GM23338 (cell line): ENCODE results near the gene COL25A1. TPM values are rescaled to one million over a fixed set of nuclear protein-coding genes. Genes with fewer than 3 reads are reported as not detected.

Experiments
- ATAC-seq: fragments of 200-7000 bp; cut with Tn5 transposase; 3 replicates; pipeline ENCODE4 v1.9.1; 2020
- DNase-seq: peaks from one replicate; pipeline ENCODE4 v3.0.0-alpha.2; 2015; ENCODE audit warnings: low spot score
- H2AFZ ChIP-seq: fragments of 200-600 bp; sonication (generic); 2 replicates; pipeline ENCODE4 v1.8.0; 2016; ENCODE audit warnings: antibody characterized with exemption, mild to moderate bottlenecking, moderate library complexity
- H3F3A ChIP-seq: fragments of 200-600 bp; sonication (generic); replicated peaks from 2 replicates; pipeline ENCODE4 v1.8.0; 2017; ENCODE audit warnings: antibody characterized with exemption, mixed run types, low read depth
- H3K27ac ChIP-seq: fragments of 200-600 bp; sonication (generic); 2 replicates; pipeline ENCODE4 v1.6.1; 2016; ENCODE audit warnings: low read depth
- H3K27me3 ChIP-seq: fragments of 200-600 bp; sonication (generic); 2 replicates; pipeline ENCODE4 v1.8.0; 2016; ENCODE audit warnings: mild to moderate bottlenecking, mixed run types, moderate library complexity; ENCODE audit not compliant: insufficient read depth
- H3K36me3 ChIP-seq: fragments of 200-600 bp; sonication (generic); 2 replicates; pipeline ENCODE4 v1.8.0; 2016; ENCODE audit warnings: mild to moderate bottlenecking; ENCODE audit not compliant: insufficient read depth
- H3K4me1 ChIP-seq: fragments of 200-600 bp; sonication (generic); 2 replicates; pipeline ENCODE4 v1.8.0; 2016; ENCODE audit warnings: mild to moderate bottlenecking, moderate library complexity; ENCODE audit not compliant: insufficient read depth
- H3K4me2 ChIP-seq: fragments of 200-600 bp; sonication (generic); 2 replicates; pipeline ENCODE4 v1.7.1; 2017; ENCODE audit warnings: mixed run types
- H3K4me3 ChIP-seq: fragments of 200-600 bp; sonication (generic); 2 replicates; pipeline ENCODE4 v1.6.1; 2016; ENCODE audit warnings: mixed run types
- H3K79me2 ChIP-seq: fragments of 200-600 bp; sonication (generic); replicated peaks from 2 replicates; pipeline ENCODE4 v1.8.0; 2017; ENCODE audit warnings: mild to moderate bottlenecking; ENCODE audit not compliant: insufficient read depth
- H3K9me2 ChIP-seq: fragments of 200-600 bp; sonication (generic); 2 replicates; pipeline ENCODE4 v1.8.0; 2017; ENCODE audit not compliant: insufficient read depth
- H4K20me1 ChIP-seq: fragments of 200-600 bp; sonication (generic); replicated peaks from 2 replicates; pipeline ENCODE4 v1.8.0; 2017; ENCODE audit warnings: mild to moderate bottlenecking; ENCODE audit not compliant: insufficient read depth
- H3K27ac Mint-ChIP-seq: 2 replicates; pipeline ENCODE4 v1.8.0; 2020; ENCODE audit warnings: inconsistent platforms, mild to moderate bottlenecking, moderate library complexity, mixed read lengths
- H3K27me3 Mint-ChIP-seq: 3 replicates; pipeline ENCODE4 v1.8.0; 2022; ENCODE audit warnings: low read depth, mild to moderate bottlenecking, moderate library complexity, mixed read lengths, inconsistent platforms; ENCODE audit not compliant: insufficient read depth, poor library complexity
- H3K36me3 Mint-ChIP-seq: 3 replicates; pipeline ENCODE4 v1.8.0; 2021; ENCODE audit warnings: low read depth, mild to moderate bottlenecking, inconsistent platforms, moderate library complexity, mixed read lengths
- H3K4me1 Mint-ChIP-seq: 3 replicates; pipeline ENCODE4 v1.8.0; 2020; ENCODE audit warnings: mild to moderate bottlenecking, inconsistent platforms, mixed read lengths
- H3K4me3 Mint-ChIP-seq: 3 replicates; pipeline ENCODE4 v1.8.0; 2021; ENCODE audit warnings: moderate library complexity, mild to moderate bottlenecking, inconsistent platforms, mixed read lengths
- H3K9me3 Mint-ChIP-seq: 3 replicates; pipeline ENCODE4 v1.8.0; 2020; ENCODE audit warnings: moderate library complexity, mild to moderate bottlenecking, inconsistent platforms, mixed read lengths
- CREB1 ChIP-seq: fragments of 250-450 bp; sonication (Bioruptor Pico); IDR thresholded peaks from 2 replicates; pipeline ENCODE4 v1.5.0; 2020; ENCODE audit warnings: low read depth, mild to moderate bottlenecking, moderate library complexity
- CTCF ChIP-seq, 2 experiments: fragments of 200-600 bp in 1 of 2; sonication (generic) in 1 of 2; conservative IDR thresholded peaks; 2 replicates each; pipeline versions ENCODE4 v1.5.1 to v1.6.1; 2016 to 2017; ENCODE audit warnings: antibody characterized with exemption in 2 of 2, low read depth in 2 of 2, mild to moderate bottlenecking in 2 of 2, moderate library complexity in 1 of 2
- EZH2 ChIP-seq: fragments of 200-600 bp; sonication (generic); IDR thresholded peaks from one replicate; pipeline ENCODE4 v1.8.0; 2017; ENCODE audit warnings: antibody characterized with exemption, mild to moderate bottlenecking, low read depth; ENCODE audit not compliant: unreplicated experiment
- EZH2phosphoT487 ChIP-seq: fragments of 200-600 bp; sonication (generic); IDR thresholded peaks from one replicate; pipeline ENCODE4 v1.8.1; 2018; ENCODE audit warnings: antibody characterized with exemption; ENCODE audit not compliant: unreplicated experiment
- JUNB ChIP-seq: IDR thresholded peaks from one replicate; pipeline ENCODE4 v1.6.1; 2016; ENCODE audit warnings: antibody characterized with exemption; ENCODE audit not compliant: unreplicated experiment
- NANOG ChIP-seq: IDR thresholded peaks from 2 replicates; pipeline ENCODE4 v1.6.1; 2016; ENCODE audit warnings: antibody characterized with exemption, borderline replicate concordance
- POLR2AphosphoS5 ChIP-seq: IDR thresholded peaks from 2 replicates; pipeline ENCODE4 v1.6.1; 2016; ENCODE audit warnings: antibody characterized with exemption, low read depth
- STAT1 ChIP-seq: IDR thresholded peaks from one replicate; pipeline ENCODE4 v1.6.1; 2016; ENCODE audit warnings: antibody characterized with exemption; ENCODE audit not compliant: unreplicated experiment
- ZNF114 ChIP-seq: fragments of 250-450 bp; sonication (Bioruptor Pico); IDR thresholded peaks from 2 replicates; pipeline ENCODE4 v1.5.0; 2020; ENCODE audit warnings: mild to moderate bottlenecking, moderate library complexity
- ZNF331 ChIP-seq: fragments of 250-450 bp; sonication (Bioruptor Pico); IDR thresholded peaks from 2 replicates; pipeline ENCODE4 v1.5.0; 2020; ENCODE audit warnings: low read depth, mild to moderate bottlenecking, moderate library complexity
- ZNF462 ChIP-seq: fragments of 250-450 bp; sonication (Bioruptor Pico); IDR thresholded peaks from 2 replicates; pipeline ENCODE4 v1.5.0; 2020; ENCODE audit warnings: mild to moderate bottlenecking, moderate library complexity
- polyA plus RNA-seq: library from polyadenylated mRNA; unstranded; fragments of >200 nt; fragmentation: Nextera tagmentation; extraction: Ambion mirVana; gene quantifications from 2 replicates; pipeline ENCODE4 v1.2.1, GENCODE V29; 2016
- total RNA-seq: library from RNA; depleted of rRNA; stranded (reverse); fragments of >200 nt; shearing (Covaris generic); gene quantifications from 2 replicates; pipeline ENCODE4 v1.2.3, GENCODE V29; 2014
- TF ChIP-seq, protein P1 (sequence below): IDR thresholded peaks from 2 replicates; pipeline ENCODE4 v1.6.1; 2016; ENCODE audit warnings: antibody characterized with exemption
- TF ChIP-seq, protein P2 (sequence below): IDR thresholded peaks from one replicate; pipeline ENCODE4 v1.6.1; 2018; ENCODE audit warnings: antibody characterized with exemption; ENCODE audit not compliant: unreplicated experiment

The COL25A1 gene
- total and polyA plus RNA-seq, 2 experiments from 2014 or later = 3.9 to 5.6 TPM

- H3K27me3 Mint-ChIP-seq = no peaks in the 10 kb centered on the region
- no peaks in the 10 kb centered on the region for H3K27me3 ChIP-seq
- TF ChIP-seq JUNB (no peak), ZNF114 (CRISPR knock-in tag) (no peak), ZNF331 (no peak), NANOG (no peak), ZNF462 (CRISPR knock-in tag) (no peak), EZH2phosphoT487 (no peak), POLR2AphosphoS5 (no peak), EZH2 (no peak), CREB1 (no peak), CTCF (conservative IDR thresholded peaks at IDR 0.05; ENCODE audit: low read depth in 2 of 2) (no peak), STAT1 (no peak)
- TF ChIP-seq, protein P1, sequence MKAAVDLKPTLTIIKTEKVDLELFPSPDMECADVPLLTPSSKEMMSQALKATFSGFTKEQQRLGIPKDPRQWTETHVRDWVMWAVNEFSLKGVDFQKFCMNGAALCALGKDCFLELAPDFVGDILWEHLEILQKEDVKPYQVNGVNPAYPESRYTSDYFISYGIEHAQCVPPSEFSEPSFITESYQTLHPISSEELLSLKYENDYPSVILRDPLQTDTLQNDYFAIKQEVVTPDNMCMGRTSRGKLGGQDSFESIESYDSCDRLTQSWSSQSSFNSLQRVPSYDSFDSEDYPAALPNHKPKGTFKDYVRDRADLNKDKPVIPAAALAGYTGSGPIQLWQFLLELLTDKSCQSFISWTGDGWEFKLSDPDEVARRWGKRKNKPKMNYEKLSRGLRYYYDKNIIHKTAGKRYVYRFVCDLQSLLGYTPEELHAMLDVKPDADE = no peak
- TF ChIP-seq, protein P2, sequence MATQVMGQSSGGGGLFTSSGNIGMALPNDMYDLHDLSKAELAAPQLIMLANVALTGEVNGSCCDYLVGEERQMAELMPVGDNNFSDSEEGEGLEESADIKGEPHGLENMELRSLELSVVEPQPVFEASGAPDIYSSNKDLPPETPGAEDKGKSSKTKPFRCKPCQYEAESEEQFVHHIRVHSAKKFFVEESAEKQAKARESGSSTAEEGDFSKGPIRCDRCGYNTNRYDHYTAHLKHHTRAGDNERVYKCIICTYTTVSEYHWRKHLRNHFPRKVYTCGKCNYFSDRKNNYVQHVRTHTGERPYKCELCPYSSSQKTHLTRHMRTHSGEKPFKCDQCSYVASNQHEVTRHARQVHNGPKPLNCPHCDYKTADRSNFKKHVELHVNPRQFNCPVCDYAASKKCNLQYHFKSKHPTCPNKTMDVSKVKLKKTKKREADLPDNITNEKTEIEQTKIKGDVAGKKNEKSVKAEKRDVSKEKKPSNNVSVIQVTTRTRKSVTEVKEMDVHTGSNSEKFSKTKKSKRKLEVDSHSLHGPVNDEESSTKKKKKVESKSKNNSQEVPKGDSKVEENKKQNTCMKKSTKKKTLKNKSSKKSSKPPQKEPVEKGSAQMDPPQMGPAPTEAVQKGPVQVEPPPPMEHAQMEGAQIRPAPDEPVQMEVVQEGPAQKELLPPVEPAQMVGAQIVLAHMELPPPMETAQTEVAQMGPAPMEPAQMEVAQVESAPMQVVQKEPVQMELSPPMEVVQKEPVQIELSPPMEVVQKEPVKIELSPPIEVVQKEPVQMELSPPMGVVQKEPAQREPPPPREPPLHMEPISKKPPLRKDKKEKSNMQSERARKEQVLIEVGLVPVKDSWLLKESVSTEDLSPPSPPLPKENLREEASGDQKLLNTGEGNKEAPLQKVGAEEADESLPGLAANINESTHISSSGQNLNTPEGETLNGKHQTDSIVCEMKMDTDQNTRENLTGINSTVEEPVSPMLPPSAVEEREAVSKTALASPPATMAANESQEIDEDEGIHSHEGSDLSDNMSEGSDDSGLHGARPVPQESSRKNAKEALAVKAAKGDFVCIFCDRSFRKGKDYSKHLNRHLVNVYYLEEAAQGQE = no peak
- H3K4me3 Mint-ChIP-seq = no peak overlapping the region
- peaks cover 24% of the 10 kb centered on the region for H3K4me1 ChIP-seq
- H3K27ac ChIP-seq = no peak overlapping the region
- no peaks in the 10 kb centered on the region for H3F3A ChIP-seq
- ATAC-seq = no peak
- no peaks in the 10 kb centered on the region for H4K20me1 ChIP-seq
- no peaks in the 10 kb centered on the region for H3K9me2 ChIP-seq
- H3K4me1 Mint-ChIP-seq = peaks cover 22% of the 10 kb centered on the region
- H2AFZ ChIP-seq = no peak overlapping the region
- H3K36me3 ChIP-seq = no peaks in the 10 kb centered on the region
- no peak overlapping the region for H3K4me2 ChIP-seq
- no peak overlapping the region for H3K4me3 ChIP-seq
- no peak for DNase-seq
- no peaks in the 10 kb centered on the region for H3K79me2 ChIP-seq
- H3K36me3 Mint-ChIP-seq = no peaks in the 10 kb centered on the region
- no peaks in the 10 kb centered on the region for H3K9me3 Mint-ChIP-seq
- H3K27ac Mint-ChIP-seq = no peak overlapping the region
Measured at GRCh38 chr4:108884596-108884995, 417.9 kb downstream of the COL25A1 start.
